D721Med (cell line): ENCODE data around the gene PEPD.

ENCODE experiments used
- DNase-seq: peaks from one replicate; pipeline ENCODE4 v3.0.0; 2011; ENCODE audit warnings: low spot score; ENCODE audit not compliant: insufficient read length
- FAIRE-seq: peaks from 2 replicates; lab custom pipeline; 2011; peaks lifted over from hg19 to GRCh38; lab: Jason Lieb, UNC
- CTCF ChIP-seq: IDR thresholded peaks from 2 replicates; pipeline ENCODE4 v1.5.1; 2012; ENCODE audit warnings: mild to moderate bottlenecking, control low read depth; ENCODE audit not compliant: insufficient read depth; ENCODE audit errors: missing control alignments

Gene PEPD

DNA sequence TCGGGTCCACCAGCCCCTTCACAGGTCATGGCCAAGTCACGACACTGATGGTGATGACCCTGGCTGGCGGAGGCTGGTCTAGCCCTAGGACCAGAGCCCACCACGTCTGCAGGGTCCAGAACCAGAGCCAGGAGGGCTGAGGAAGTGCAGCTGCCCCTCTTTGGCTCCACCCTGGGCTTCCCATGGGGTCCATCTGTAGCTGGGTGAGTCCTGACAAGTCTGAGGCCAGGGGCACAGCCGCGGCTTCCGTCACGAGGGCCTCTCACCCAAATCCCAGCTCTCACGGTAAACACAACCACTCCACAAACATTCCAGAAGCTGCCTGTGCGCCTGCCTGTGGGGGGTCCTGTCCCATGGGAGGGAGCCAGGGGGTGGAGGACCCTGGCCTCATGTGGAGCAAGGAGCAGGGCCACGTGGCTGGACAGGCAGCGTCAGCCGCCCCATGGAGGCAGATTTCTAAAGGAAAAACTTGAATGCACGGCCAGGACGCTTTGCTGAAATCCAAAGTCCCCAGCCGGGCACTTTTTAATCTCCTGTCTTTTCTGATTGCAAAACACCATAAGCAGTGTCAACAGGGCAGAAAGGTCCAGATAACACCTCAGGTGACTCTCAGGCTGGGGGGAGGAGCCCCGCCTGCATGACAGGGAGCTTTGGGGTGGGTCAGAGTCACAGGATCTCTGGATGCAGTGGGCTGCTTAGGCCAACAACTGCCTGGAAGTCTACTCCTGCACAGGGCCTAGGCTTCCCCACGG is 118.2 kb downstream of the PEPD start:
- no peak for TF ChIP-seq CTCF
- FAIRE-seq (no peak), DNase-seq (no peak)

GRCh38 chr19:33402421-33403220 is 119.0 kb downstream of the PEPD start:
- DNase-seq: no peak
- TF ChIP-seq CTCF: no peak
- no peak for FAIRE-seq

DNA sequence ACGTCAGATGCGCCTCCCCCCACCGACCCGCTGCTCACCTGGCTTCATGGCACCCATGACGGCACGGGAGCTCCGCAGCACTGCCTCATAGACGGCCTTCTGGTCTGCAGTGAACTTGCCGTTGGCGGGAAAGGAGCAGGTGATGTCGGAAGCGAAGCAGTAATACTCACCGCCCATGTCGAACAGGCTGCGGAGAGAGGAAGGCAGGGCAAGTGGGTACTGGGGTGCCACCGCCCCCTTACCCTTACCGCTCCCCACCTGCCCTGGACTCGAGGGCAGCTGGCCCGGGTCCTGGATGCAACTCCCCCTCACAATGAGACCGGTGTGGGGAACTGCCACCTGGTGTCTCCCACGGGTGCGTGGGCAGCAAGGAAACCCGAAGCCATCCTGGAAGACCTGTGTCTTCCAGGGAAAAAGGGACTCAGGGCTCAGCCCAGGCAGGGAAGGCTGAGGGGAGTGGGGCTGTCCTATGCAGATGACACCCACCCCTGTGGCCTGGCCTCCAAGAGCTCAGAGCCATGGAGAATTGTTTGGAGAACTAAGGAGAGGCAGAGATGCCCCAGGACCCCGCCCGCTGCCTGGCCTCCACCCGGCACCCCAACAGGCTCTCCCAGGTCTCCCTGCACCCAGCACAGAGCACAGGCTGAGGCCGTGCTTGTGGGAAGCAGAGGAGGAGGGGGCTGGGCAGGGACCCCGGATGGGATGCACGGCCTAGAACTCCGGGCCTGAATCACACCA is 119.7 kb downstream of the PEPD start:
- no peak for DNase-seq
- FAIRE-seq: no peak
- no peak for TF ChIP-seq CTCF

GRCh38 chr19:33400856-33401682 is 120.5 kb downstream of the PEPD start:
- no peak for TF ChIP-seq CTCF
- no peak for DNase-seq
- no peak for FAIRE-seq

DNA sequence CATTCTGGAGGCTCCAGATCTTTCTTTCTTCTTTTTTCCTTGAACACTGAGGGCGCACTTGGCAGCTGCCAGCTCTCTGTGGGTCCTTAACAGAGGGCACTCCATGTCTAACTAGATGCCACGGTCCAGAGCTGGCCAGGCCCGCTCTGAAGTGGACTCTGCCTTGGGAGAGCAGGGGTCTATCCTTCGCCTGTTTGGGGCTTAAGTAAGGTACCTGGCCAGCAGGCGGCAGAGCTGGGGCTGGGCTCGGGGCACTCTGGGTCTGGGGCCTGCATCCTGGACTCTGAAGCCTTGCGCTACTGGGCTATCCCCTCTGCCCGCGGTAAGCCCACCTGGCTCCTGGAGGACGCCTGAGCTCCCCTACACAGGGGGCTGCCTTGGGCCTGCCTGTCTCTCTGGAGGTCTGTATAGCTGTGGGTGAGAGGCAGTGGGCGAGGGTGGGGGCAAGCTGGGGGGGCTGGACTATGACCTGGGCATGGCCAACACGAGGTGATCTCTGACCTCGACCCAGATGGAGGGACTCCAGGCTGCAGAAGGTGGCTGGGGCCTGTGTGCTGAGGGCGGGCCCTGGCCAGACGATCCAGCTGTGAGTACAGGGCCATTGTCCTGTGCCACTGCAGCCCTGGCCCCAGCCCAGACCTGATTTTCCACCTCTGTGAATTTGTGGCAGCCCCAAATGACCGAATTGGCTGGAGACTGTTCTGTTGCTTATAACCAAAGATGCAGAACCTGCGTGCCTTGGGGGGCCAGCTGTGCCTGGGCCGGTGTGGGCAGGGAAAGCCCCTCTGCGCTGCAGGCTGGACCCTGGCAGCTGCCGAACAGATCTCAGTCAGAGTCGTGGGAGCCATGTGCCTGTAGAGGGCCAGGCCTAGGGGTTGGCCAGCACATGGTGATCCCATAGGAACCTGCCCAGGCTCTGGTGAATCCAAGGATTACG is 121.6 kb downstream of the PEPD start:
- FAIRE-seq (no peak), DNase-seq (no peak)
- TF ChIP-seq CTCF: no peak
